Subcutaneous abdominal adipose tissue (tissue), 5 donors: ENCODE data around the gene IGF2.

Experiments
- H3K27ac ChIP-seq: one replicate; pipeline ENCODE4 v1.7.0; 2013; ENCODE audit warnings: low read depth, mild to moderate bottlenecking, inconsistent platforms, low read length, moderate library complexity
- H3K27me3 ChIP-seq, 5 donors: one replicate each; pipeline ENCODE4 v1.7.0; 2013; ENCODE audit warnings: low read length in 5 of 5, inconsistent platforms in 1 of 5; ENCODE audit not compliant: control insufficient read depth in 5 of 5, insufficient read depth in 4 of 5
- H3K36me3 ChIP-seq, 5 donors: one replicate each; pipeline ENCODE4 v1.7.0; 2013; ENCODE audit warnings: low read length in 5 of 5; ENCODE audit not compliant: control insufficient read depth in 5 of 5, insufficient read depth in 5 of 5
- H3K4me1 ChIP-seq, 5 donors: one replicate each; pipeline ENCODE4 v1.7.0; 2013; ENCODE audit warnings: low read length in 5 of 5, mild to moderate bottlenecking in 3 of 5, moderate library complexity in 1 of 5; ENCODE audit not compliant: control insufficient read depth in 5 of 5, insufficient read depth in 5 of 5
- H3K4me3 ChIP-seq, 5 donors: one replicate each; pipeline ENCODE4 v1.7.0; 2013; ENCODE audit warnings: low read length in 5 of 5, low read depth in 1 of 5
- H3K9ac ChIP-seq, 5 donors: one replicate each; pipeline ENCODE4 v1.7.0; 2013; ENCODE audit warnings: low read length in 5 of 5, mild to moderate bottlenecking in 4 of 5, moderate library complexity in 3 of 5
- H3K9me3 ChIP-seq, 5 donors: one replicate each; pipeline ENCODE4 v1.7.0; 2013; ENCODE audit warnings: low read length in 5 of 5; ENCODE audit not compliant: control insufficient read depth in 5 of 5
- donor health status: healthy.
- donor health status: healthy.
- donor health status: healthy.
- donor health status: healthy.
- donor health status: healthy.

The IGF2 gene

GRCh38 chr11:2115308-2115707 is 23.9 kb downstream of the IGF2 start:
- Histone ChIP-seq H3K9me3 (peaks cover 5 to 21% (median 13%) of the 10 kb centered on the region in 5 donors), H3K36me3 (no peaks in the 10 kb centered on the region), H3K4me1 (no peaks in the 10 kb centered on the region), H3K27ac (no peak overlapping the region), H3K27me3 (peaks cover 1 to 7% (median 3%) of the 10 kb centered on the region in 5 donors), H3K4me3 (no peak overlapping the region), H3K9ac (no peak overlapping the region)

DNA sequence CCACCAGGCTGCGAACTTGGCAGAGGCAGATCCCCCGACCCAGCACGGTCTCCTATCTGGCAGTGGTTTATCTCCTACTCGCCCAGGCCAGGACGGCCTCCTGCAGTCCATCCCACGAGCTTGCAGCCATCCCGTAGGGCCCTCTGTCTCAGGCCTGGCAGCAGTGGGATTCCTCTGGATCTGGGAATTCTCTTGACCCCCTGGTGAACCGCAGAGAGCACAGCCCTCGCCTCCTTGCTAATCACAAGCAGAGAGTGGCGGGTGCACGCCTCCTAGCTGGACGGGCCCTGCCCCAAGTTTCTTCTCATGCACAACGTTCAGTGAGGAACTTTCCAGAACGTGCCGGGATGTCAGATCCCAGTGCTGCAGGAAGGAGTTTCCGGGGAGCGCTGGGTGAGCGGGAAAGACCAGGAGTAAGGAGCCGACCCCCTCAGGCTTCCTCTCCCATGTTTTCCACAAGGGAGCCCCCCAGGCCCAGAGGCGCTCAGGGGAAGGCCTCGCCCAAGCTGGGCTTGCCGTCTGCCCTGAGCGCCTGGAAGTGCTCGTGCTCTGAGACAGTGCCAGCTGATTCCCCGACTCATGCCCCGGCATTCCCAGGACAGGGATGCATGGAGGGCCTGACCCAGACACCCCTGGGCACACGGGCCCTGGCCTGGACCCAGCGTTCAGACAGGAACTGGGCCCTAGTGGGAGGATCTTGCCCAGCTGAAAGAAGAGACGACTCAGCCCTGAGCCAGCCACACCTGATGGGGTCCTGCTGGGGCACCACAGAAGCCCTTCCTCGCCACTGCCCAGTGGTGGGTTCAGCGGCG is 24.6 kb downstream of the IGF2 start:
- no peak overlapping the region for H3K27ac ChIP-seq
- peaks cover 5 to 21% (median 13%) of the 10 kb centered on the region in 5 donors for H3K9me3 ChIP-seq
- H3K4me3 ChIP-seq = no peak overlapping the region
- no peak overlapping the region for H3K9ac ChIP-seq
- H3K36me3 ChIP-seq = no peaks in the 10 kb centered on the region
- H3K4me1 ChIP-seq = peaks cover 0 to 5% (median 4%) of the 10 kb centered on the region in 5 donors
- peaks cover 0 to 5% (median 1%) of the 10 kb centered on the region in 5 donors for H3K27me3 ChIP-seq

DNA sequence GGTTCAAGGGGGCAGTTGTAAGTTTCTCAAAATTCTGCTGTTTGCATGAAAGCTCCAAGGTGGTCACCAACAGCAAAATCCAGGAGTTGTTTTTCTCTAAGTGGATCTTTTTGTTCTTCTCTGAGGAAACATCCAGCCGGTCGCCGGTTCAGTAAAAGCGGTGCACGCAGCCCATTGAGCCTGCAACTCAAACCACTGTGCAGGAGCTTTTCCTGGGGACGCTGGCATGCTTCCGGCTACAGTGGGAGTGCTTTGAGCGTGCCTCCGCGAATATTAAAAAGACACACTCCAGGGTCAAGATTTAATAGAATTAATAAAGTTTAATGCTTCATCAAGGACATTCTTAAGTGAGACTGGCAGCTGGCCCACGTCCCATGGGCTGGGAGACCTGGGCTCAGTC is 25.4 kb downstream of the IGF2 start:
- peaks cover 5 to 21% (median 13%) of the 10 kb centered on the region in 5 donors for H3K9me3 ChIP-seq
- H3K27me3 ChIP-seq = peaks cover 0 to 5% (median 3%) of the 10 kb centered on the region in 5 donors
- H3K36me3 ChIP-seq = no peaks in the 10 kb centered on the region
- no peak overlapping the region for H3K27ac ChIP-seq
- no peak overlapping the region for H3K9ac ChIP-seq
- no peak overlapping the region for H3K4me3 ChIP-seq
- H3K4me1 ChIP-seq = peaks cover 0 to 14% (median 7%) of the 10 kb centered on the region in 5 donors

GRCh38 chr11:2110521-2110920 is 28.7 kb downstream of the IGF2 start:
- Histone ChIP-seq H3K36me3 (no peaks in the 10 kb centered on the region), H3K9ac (no peak overlapping the region), H3K4me3 (no peak overlapping the region), H3K9me3 (peaks cover 0 to under 1% (median 0%) of the 10 kb centered on the region in 5 donors), H3K27me3 (peaks cover 0 to 9% (median 3%) of the 10 kb centered on the region in 5 donors), H3K4me1 (peaks cover 0 to 14% (median 7%) of the 10 kb centered on the region in 5 donors), H3K27ac (no peak overlapping the region)

DNA sequence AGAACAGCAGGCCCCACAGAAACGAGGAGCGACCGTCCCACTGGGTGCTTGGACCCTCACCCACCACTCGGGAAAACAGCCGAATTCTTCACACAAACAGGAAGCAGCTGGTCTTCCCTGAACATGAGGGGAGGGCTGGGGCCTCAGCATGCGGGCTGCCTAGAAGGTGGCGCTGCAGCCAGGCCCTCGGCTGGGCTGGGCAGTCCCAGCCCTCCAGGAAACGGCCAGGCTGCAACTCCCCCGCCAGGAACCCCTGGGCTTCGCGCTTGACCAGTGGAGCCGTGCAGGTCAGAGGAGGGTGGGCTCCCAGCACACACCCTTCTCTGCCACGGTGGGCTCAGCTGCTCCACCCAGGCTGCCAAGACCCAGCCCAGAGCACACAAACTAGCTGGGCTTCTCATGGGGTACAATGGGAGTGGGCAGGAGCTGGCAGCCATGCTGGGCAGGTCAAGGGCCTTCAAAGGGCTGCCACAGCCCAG is 29.6 kb downstream of the IGF2 start:
- Histone ChIP-seq H3K9ac (no peak overlapping the region), H3K4me3 (no peak overlapping the region), H3K36me3 (no peaks in the 10 kb centered on the region), H3K9me3 (no peaks in the 10 kb centered on the region), H3K27me3 (peaks cover 0 to 9% (median 3%) of the 10 kb centered on the region in 5 donors), H3K27ac (no peak overlapping the region), H3K4me1 (peaks cover 0 to 14% (median 7%) of the 10 kb centered on the region in 5 donors)

- Histone ChIP-seq H3K27me3 (peaks cover 0 to 9% (median 3%) of the 10 kb centered on the region in 5 donors), H3K9me3 (no peaks in the 10 kb centered on the region), H3K4me1 (peaks cover 0 to 14% (median 7%) of the 10 kb centered on the region in 5 donors), H3K9ac (no peak overlapping the region), H3K27ac (no peak overlapping the region), H3K36me3 (no peaks in the 10 kb centered on the region), H3K4me3 (no peak overlapping the region)
Measured at GRCh38 chr11:2108675-2109491, 30.3 kb downstream of the IGF2 start.

GRCh38 chr11:2107941-2108630 is 31.1 kb downstream of the IGF2 start:
- H3K36me3 ChIP-seq = no peaks in the 10 kb centered on the region
- peaks cover 0 to 9% (median 3%) of the 10 kb centered on the region in 5 donors for H3K27me3 ChIP-seq
- H3K4me3 ChIP-seq = no peak overlapping the region
- H3K9me3 ChIP-seq = no peaks in the 10 kb centered on the region
- no peak overlapping the region for H3K27ac ChIP-seq
- no peak overlapping the region for H3K9ac ChIP-seq
- peaks cover 0 to 22% (median 7%) of the 10 kb centered on the region in 5 donors for H3K4me1 ChIP-seq

GRCh38 chr11:2107521-2107920 is 31.7 kb downstream of the IGF2 start:
- Histone ChIP-seq H3K36me3 (no peaks in the 10 kb centered on the region), H3K9me3 (no peaks in the 10 kb centered on the region), H3K4me3 (no peak overlapping the region), H3K27ac (no peak overlapping the region), H3K4me1 (peaks cover 0 to 27% (median 7%) of the 10 kb centered on the region in 5 donors), H3K27me3 (peaks cover 0 to 9% (median 3%) of the 10 kb centered on the region in 5 donors), H3K9ac (no peak overlapping the region)

DNA sequence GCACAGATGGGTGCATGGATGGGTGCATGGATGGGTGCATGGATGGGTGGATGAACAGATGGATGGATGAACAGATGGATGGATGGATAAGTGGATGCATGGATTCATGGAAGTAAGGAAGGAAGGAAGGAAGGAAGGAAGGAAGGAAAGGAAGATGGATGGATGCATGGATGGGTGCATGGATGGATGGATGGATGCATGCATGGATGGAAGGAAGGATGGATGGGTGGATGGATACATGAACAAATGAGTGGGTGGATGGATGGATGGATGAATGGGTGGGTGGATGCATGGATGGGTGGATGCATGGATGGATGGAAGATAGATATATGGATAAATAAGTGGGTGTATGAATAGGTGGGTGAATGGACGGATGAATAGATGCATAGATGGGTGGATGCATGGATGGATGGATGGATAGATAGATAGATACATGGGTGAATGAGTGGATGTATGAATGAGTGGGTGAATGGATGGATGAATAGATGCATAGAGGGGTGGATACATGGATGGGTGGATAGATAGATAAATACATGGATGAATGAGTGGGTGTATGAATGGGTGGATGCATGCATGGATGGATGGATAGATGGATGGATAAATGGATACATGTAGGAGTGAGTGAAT is 32.5 kb downstream of the IGF2 start:
- no peaks in the 10 kb centered on the region for H3K9me3 ChIP-seq
- peaks cover 0 to 36% (median 7%) of the 10 kb centered on the region in 5 donors for H3K4me1 ChIP-seq
- H3K9ac ChIP-seq = no peak overlapping the region
- H3K27ac ChIP-seq = no peak overlapping the region
- peaks cover 0 to 9% (median 3%) of the 10 kb centered on the region in 5 donors for H3K27me3 ChIP-seq
- H3K36me3 ChIP-seq = no peaks in the 10 kb centered on the region
- H3K4me3 ChIP-seq = no peak overlapping the region
